Breast epithelium (tissue), 3 donors: ENCODE results near the gene SLC44A1.

Experiments used
- POLR2A ChIP-seq: fragments of 450-650 bp; IDR thresholded peaks from one replicate; pipeline ENCODE4 v1.6.1; 2016; ENCODE audit warnings: antibody characterized with exemption, mild to moderate bottlenecking, moderate library complexity
- POLR2AphosphoS5 ChIP-seq, 3 donors: sonication (generic); formaldehyde crosslinking; IDR thresholded peaks; one replicate each; pipeline ENCODE4 v1.6.1; 2017; ENCODE audit warnings: antibody characterized with exemption in 3 of 3
- TF ChIP-seq, protein P1 (sequence below), 3 donors: fragments of 450-650 bp; IDR thresholded peaks; one replicate each; pipeline ENCODE4 v1.5.1; 2016 to 2017; ENCODE audit warnings: antibody characterized with exemption in 3 of 3, mild to moderate bottlenecking in 3 of 3, moderate library complexity in 3 of 3

DNA sequence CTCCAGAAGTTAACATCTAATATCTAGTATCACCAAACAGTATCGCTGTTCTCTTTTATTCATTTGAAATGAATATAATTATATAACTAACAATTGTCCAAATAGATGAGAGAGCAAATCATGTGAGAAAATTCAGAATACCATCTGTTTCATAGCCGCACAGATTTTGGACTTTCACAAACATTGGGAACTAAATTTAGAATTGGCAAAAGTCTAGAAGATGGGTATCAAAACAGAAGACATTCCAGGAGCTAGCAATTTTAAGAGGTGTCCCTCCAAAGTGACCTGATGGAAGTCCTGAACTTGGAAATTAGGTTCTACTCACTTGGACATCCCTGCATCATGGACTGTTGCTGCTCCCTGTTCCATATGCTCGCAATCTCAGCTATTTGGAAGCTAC is 146.4 kb downstream of the SLC44A1 start:
- TF ChIP-seq, protein P1, sequence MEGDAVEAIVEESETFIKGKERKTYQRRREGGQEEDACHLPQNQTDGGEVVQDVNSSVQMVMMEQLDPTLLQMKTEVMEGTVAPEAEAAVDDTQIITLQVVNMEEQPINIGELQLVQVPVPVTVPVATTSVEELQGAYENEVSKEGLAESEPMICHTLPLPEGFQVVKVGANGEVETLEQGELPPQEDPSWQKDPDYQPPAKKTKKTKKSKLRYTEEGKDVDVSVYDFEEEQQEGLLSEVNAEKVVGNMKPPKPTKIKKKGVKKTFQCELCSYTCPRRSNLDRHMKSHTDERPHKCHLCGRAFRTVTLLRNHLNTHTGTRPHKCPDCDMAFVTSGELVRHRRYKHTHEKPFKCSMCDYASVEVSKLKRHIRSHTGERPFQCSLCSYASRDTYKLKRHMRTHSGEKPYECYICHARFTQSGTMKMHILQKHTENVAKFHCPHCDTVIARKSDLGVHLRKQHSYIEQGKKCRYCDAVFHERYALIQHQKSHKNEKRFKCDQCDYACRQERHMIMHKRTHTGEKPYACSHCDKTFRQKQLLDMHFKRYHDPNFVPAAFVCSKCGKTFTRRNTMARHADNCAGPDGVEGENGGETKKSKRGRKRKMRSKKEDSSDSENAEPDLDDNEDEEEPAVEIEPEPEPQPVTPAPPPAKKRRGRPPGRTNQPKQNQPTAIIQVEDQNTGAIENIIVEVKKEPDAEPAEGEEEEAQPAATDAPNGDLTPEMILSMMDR (IDR thresholded peaks at IDR 0.05): no peak
- TF ChIP-seq POLR2AphosphoS5 (IDR thresholded peaks at IDR 0.05) (no peak), POLR2A (no peak)
